ENCODE data around the gene FNIP2. TPM values are rescaled to one million over a fixed set of nuclear protein-coding genes. Genes with fewer than 3 reads are reported as not detected.
"Not testable (repeated sequence)": the region's sequence is repeated elsewhere in the genome, so short reads cannot be mapped to it uniquely, and the experiment has no call there.

FNIP2 gene
- total RNA-seq, 1 donor from 2014 or later, result 36.5 TPM

DNA sequence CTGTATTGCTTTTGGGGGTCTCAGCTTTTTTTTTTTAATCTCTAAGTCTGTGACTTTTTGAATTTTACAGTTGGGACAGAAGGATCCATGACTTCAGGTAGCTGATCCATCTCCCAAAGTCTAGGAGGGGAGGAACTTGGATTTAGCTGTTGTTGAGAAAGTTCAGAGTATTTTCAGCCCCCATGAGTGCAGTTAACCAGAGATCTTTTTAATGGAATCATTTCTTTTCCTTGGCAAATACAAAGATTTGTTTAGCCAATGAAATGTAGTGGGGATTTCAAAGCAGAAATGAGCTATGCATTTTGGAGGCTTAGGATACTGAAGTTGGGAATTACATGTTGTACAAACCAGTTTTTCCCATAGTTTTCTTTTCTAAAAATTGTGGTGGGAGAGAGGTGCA is 18.1 kb downstream of the FNIP2 start:
- H3K4me1 Mint-ChIP-seq (ENCODE audit: unreplicated experiment), result peaks cover 58% of the 10 kb centered on the region
- peak overlapping the region; percentile 15 for H3K27ac Mint-ChIP-seq

DNA sequence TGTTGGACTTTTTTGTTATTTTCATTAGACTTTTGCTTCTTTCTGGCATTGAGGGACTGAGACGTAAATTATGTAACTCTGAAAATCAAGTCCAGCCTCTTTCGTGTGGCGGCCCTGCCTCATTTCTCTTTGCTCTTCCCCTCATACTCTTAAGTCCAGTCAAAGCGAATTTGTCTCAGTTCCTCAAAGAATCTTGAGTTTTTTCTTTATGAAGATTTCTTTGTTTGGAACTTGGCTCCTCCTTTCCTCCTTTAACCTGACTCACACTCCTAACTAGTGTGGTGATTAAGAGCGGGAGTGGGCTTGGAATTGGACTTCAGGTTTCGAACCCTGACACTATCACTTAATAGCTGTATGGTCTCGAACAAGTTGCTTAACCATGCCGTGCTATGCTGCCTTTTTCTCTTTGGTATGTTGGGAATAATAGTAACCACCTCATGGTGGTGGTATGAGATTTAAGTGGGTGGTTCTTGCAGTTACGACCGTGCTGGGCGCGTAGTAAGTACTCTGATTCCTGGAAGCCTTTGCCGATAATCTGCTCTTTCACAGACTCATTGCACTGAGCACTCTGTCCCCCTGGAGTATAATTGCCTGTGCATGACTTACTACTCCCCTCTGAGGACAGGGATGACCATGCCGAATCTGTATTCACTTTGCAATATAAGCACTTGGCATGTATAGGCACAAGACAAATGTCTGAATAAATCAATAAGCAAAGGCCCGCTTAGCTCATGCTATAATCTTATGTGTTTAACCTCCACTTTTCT is 19.1 kb downstream of the FNIP2 start:
- H3K4me1 Mint-ChIP-seq (ENCODE audit: unreplicated experiment), result peaks cover 52% of the 10 kb centered on the region
- H3K4me3 Mint-ChIP-seq, result no peak overlapping the region
- H3K27ac Mint-ChIP-seq, result peak overlapping the region; percentile 0

More for the DNA sequence above, 18.1 kb downstream of the FNIP2 start:
- Mint-ChIP-seq H3K36me3 (no peaks in the 10 kb centered on the region), H3K9me3 (no peaks in the 10 kb centered on the region), H3K4me3 (no peak overlapping the region), H3K27me3 (no peaks in the 10 kb centered on the region)
- TF ChIP-seq, protein P1, sequence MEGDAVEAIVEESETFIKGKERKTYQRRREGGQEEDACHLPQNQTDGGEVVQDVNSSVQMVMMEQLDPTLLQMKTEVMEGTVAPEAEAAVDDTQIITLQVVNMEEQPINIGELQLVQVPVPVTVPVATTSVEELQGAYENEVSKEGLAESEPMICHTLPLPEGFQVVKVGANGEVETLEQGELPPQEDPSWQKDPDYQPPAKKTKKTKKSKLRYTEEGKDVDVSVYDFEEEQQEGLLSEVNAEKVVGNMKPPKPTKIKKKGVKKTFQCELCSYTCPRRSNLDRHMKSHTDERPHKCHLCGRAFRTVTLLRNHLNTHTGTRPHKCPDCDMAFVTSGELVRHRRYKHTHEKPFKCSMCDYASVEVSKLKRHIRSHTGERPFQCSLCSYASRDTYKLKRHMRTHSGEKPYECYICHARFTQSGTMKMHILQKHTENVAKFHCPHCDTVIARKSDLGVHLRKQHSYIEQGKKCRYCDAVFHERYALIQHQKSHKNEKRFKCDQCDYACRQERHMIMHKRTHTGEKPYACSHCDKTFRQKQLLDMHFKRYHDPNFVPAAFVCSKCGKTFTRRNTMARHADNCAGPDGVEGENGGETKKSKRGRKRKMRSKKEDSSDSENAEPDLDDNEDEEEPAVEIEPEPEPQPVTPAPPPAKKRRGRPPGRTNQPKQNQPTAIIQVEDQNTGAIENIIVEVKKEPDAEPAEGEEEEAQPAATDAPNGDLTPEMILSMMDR (conservative IDR thresholded peaks at IDR 0.05), result no peak
- no peak for DNase-seq (ENCODE audit: extremely low spot score, unreplicated experiment)

DNA sequence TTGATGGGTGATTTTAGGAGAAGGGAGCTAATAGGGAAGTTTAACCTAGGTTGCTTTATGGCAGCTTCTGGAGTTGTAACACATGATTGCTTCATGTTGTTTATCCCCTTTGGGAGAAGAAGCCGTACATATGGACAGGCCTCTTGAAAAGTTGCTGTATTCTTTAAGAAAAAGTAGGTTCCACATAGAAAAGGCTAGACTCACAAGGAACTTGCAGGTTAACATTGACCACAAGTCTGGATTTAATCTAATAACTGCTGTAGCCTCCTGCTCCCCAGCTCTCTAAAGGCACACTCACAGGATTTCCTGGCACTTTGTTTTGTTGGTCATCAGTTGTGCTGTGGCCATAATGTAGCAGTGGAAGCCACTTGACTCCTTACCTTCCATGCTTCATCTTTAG is 19.7 kb downstream of the FNIP2 start:
- no peaks in the 10 kb centered on the region for H3K9me3 Mint-ChIP-seq
- H3K4me1 Mint-ChIP-seq (ENCODE audit: unreplicated experiment), result peaks cover 50% of the 10 kb centered on the region
- no peaks in the 10 kb centered on the region for H3K36me3 Mint-ChIP-seq
- TF ChIP-seq, protein P1 (conservative IDR thresholded peaks at IDR 0.05), result no peak
- no peak overlapping the region for H3K4me3 Mint-ChIP-seq
- DNase-seq (ENCODE audit: extremely low spot score, unreplicated experiment), result no peak
- H3K27me3 Mint-ChIP-seq, result no peaks in the 10 kb centered on the region
- H3K27ac Mint-ChIP-seq, result peak overlapping the region; percentile 0

More for the DNA sequence above, 19.1 kb downstream of the FNIP2 start:
- TF ChIP-seq, protein P1 (conservative IDR thresholded peaks at IDR 0.05), result no peak
- Mint-ChIP-seq H3K9me3 (no peaks in the 10 kb centered on the region), H3K36me3 (no peaks in the 10 kb centered on the region), H3K27me3 (no peaks in the 10 kb centered on the region)
- DNase-seq (ENCODE audit: extremely low spot score, unreplicated experiment), result no peak

DNA sequence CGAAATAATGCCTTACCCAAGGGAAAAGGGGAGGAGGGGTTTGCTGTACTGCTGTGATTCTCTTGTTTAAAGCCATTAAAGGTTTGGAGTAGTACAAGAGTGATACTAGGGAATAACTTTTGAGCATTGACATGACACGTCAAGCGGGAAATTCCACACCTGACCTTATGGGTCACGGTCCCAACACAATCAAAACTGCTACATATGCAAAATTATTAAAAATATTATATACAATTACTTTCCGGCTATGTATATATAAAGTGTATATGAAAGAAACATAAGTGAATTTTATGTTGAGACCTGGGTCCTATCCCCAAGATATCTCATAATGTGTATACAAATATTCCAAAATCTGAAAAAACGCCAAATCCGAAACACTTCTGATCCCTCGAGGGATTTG is 21.0 kb downstream of the FNIP2 start:
- Mint-ChIP-seq H3K4me3 (no peak overlapping the region), H3K4me1 (ENCODE audit: unreplicated experiment) (peaks cover 46% of the 10 kb centered on the region), H3K9me3 (no peaks in the 10 kb centered on the region), H3K36me3 (no peaks in the 10 kb centered on the region), H3K27ac (no peak overlapping the region), H3K27me3 (no peaks in the 10 kb centered on the region)
- no peak for DNase-seq (ENCODE audit: extremely low spot score, unreplicated experiment)
- TF ChIP-seq, protein P1 (conservative IDR thresholded peaks at IDR 0.05), result no peak

DNA sequence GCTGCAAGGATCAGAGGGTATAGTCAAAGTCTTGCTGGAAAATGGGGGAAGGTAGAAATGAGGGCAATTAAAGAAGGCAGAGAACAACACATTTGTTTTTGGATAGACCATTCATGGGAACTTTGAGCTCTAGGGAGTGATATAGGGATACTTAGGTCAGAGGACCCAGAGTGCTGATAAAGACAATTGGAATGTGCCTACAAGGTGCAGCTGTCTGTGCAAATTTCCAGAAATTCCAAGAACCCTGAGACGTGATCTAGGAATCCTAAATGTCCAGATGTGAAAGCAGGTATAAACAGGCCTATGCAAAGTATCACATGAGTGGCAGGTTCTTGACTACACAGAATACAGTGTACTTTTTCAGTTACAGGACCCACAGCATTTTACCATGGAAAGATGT is 24.2 kb downstream of the FNIP2 start:
- H3K36me3 Mint-ChIP-seq, result no peaks in the 10 kb centered on the region
- peaks cover 22% of the 10 kb centered on the region for H3K4me1 Mint-ChIP-seq (ENCODE audit: unreplicated experiment)
- H3K27ac Mint-ChIP-seq, result no peak overlapping the region
- DNase-seq (ENCODE audit: extremely low spot score, unreplicated experiment), result no peak
- H3K4me3 Mint-ChIP-seq, result no peak overlapping the region
- TF ChIP-seq, protein P1 (conservative IDR thresholded peaks at IDR 0.05), result no peak
- H3K9me3 Mint-ChIP-seq, result no peaks in the 10 kb centered on the region
- no peaks in the 10 kb centered on the region for H3K27me3 Mint-ChIP-seq

DNA sequence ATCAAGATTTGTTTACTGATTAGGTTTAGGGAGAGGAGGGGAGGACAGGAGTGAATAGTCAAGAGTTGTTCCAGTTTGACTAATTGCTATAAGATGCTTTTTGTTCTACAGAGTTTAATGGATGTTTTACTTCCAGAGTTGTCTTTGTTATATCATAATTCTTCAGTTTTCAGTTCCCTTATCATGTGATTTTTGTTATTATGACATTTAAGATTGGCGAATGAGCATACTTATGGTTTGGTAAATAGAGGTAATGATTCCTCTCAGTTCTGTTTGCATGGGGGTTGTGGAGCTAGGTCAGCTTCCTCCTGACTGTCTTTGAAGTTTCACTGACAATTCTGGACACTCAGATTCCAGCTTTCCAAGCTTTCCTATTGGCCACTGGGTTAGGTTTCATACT is 24.6 kb downstream of the FNIP2 start:
- not testable (repeated sequence) for H3K27ac Mint-ChIP-seq; H3K9me3 Mint-ChIP-seq; H3K4me3 Mint-ChIP-seq; H3K27me3 Mint-ChIP-seq; DNase-seq (ENCODE audit: extremely low spot score, unreplicated experiment); H3K36me3 Mint-ChIP-seq
- H3K4me1 Mint-ChIP-seq (ENCODE audit: unreplicated experiment), result peaks cover 18% of the 10 kb centered on the region

All from type B pancreatic cell (in vitro differentiated cells).